Measurements from ENCODE around the gene HAUS1.
A peak's percentile ranks its signal among the peaks of the same experiment; 100 is the strongest.

The HAUS1 gene

GRCh38 chr18:46174342-46175041, 70.3 kb downstream of the HAUS1 start:
- Histone ChIP-seq H3K36me3 (ENCODE audit: insufficient read depth, low read length) (no peaks in the 10 kb centered on the region), H3K27ac (ENCODE audit: low read depth, low read length) (peak overlapping the region; percentile 92), H3K9me3 (ENCODE audit: low read length) (no peaks in the 10 kb centered on the region), H3K27me3 (ENCODE audit: control insufficient read depth in 1 of 2, insufficient read depth in 2 of 2, low read length in 2 of 2) (no peaks in the 10 kb centered on the region), H3K9ac (ENCODE audit: low read length) (peak overlapping the region; percentile 80), H3K4me1 (ENCODE audit: insufficient read depth, low read length) (peaks cover 11% of the 10 kb centered on the region), H3K4me3 (ENCODE audit: low read depth in 1 of 2, low read length in 2 of 2) (peak overlapping the region; percentile 92 to 99)

DNA sequence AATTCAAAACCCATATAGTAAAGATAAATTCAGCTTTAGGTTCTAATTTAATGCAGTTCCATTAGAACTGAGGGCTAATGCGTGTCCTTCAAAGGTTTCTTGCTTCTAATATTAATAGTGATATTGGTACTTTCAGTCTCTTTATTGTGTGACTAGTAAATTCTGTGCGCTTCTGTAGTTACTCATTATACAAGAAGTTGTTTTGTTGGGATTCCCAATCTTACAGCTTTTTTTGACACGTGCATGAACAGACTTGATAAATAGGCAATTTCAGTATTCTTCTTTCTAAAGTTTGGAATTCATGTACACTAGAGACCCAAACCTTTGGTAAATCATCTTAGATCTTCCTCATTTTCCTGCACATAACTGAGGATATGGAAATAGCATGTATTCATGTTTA, 71.8 kb downstream of the HAUS1 start:
- Histone ChIP-seq H3K27ac (ENCODE audit: low read depth, low read length) (no peak overlapping the region), H3K9ac (ENCODE audit: low read length) (no peak overlapping the region), H3K4me1 (ENCODE audit: insufficient read depth, low read length) (peaks cover 11% of the 10 kb centered on the region), H3K36me3 (ENCODE audit: insufficient read depth, low read length) (no peaks in the 10 kb centered on the region), H3K4me3 (ENCODE audit: low read depth in 1 of 2, low read length in 2 of 2) (no peak overlapping the region), H3K9me3 (ENCODE audit: low read length) (no peaks in the 10 kb centered on the region), H3K27me3 (ENCODE audit: control insufficient read depth in 1 of 2, insufficient read depth in 2 of 2, low read length in 2 of 2) (no peaks in the 10 kb centered on the region)

All from muscle layer of colon (tissue), 2 donors.